Measurements from ENCODE around the gene FAM120C. TPM values are rescaled to one million over a fixed set of nuclear protein-coding genes. Genes with fewer than 3 reads are reported as not detected.

The FAM120C gene
- total RNA-seq, 4 donors from 2014 or later = 4.6 to 7.7 (median 6.8) TPM

DNA sequence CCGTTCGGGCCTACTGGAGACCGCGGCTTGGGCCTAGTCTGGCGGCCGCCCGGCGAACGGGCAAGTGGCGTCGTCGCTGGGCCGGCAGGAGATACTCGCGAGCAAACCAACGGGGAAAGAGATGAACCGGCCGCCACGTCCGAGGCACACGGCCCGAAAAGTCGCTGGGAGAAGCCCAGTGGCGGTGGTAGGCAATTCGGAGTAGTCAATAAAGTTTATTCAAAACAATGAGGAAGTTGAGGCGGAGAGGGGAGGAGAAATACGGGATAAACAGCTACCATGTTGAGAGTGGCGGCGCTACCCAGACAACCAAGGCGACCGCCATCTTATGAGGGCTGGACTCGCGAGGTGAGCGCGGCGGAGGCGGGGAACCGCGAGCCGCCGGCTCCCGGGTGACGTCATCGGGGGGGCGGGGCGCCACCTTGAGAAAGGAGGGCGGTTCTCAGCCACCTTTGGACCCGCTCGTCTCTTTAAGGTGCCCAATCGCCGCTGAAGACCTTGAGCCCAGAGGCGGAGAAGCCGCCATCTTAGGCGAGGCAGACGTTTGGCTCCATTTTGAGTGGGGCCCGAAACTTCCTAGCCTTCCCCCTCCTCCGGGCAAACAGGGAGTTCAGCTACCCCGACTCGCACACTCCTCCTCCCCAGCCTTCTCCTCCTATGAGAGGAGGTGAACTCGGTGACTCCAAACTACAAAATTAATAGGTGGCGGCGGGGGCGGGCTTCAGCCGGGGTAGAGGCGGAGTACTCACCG is 138.8 kb downstream of the FAM120C start, which contains the start of gene PHF8:
TSS of gene PHF8 (minus strand) at position 348 of the 751 bp plus-strand sequence. CDS start 1,745 bp downstream, outside the sequence.
- no peak for TF ChIP-seq POLR2A (IDR thresholded peaks at IDR 0.05)
- TF ChIP-seq, protein P1, sequence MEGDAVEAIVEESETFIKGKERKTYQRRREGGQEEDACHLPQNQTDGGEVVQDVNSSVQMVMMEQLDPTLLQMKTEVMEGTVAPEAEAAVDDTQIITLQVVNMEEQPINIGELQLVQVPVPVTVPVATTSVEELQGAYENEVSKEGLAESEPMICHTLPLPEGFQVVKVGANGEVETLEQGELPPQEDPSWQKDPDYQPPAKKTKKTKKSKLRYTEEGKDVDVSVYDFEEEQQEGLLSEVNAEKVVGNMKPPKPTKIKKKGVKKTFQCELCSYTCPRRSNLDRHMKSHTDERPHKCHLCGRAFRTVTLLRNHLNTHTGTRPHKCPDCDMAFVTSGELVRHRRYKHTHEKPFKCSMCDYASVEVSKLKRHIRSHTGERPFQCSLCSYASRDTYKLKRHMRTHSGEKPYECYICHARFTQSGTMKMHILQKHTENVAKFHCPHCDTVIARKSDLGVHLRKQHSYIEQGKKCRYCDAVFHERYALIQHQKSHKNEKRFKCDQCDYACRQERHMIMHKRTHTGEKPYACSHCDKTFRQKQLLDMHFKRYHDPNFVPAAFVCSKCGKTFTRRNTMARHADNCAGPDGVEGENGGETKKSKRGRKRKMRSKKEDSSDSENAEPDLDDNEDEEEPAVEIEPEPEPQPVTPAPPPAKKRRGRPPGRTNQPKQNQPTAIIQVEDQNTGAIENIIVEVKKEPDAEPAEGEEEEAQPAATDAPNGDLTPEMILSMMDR (IDR thresholded peaks at IDR 0.05) = peak in 1 of 4 experiments; percentile 6
- peak; percentile 77 for TF ChIP-seq POLR2AphosphoS5 (IDR thresholded peaks at IDR 0.05)
- Histone ChIP-seq H3K9me3 (no peaks in the 10 kb centered on the region), H3K36me3 (peaks cover 0 to 22% of the 10 kb centered on the region in 2 donors), H3K4me3 (peak within 1 kb of the TSS; percentile 68 to 73), H3K27me3 (no peaks in the 10 kb centered on the region), H3K4me1 (peaks cover 0 to 8% (median 0%) of the 10 kb centered on the region in 3 donors), H3K27ac (peak within 1 kb of the TSS; percentile 90 to 93 (median 92))
- peak; percentile 94 for ATAC-seq
- no CpG with 5 or more reads among the region's 66 CpGs for WGBS, 2 donors (ENCODE audit: low coverage in 1 of 2)

DNA sequence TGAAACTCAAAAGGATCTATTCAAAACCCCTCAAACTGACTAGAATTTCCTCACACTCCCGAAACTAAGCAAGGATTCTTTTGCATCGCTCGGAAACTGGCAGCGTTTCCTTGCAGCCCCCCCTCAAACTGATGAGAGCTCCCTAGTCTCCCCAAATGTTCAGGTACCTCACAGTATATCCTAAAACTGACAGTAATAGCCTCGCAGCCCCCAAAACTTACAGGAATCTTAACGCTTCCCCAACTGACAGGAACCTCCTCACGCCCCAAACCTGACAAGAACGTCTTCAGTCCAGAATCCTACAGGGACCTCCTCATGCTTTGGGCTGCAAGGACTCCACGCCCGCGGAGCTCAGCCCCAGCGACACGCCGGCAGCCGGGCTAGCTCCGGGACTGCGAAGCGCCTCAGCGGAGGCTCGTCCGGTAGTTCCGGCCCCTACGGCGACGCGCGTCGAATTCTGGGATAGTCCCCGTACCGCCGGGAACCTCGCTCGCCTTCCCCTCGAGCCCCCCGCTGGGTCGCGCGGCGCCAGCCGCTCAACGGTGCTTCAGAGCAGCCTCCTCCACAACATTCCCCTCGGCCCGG is 139.4 kb downstream of the FAM120C start:
- Histone ChIP-seq H3K36me3 (peaks cover 0 to 28% of the 10 kb centered on the region in 2 donors), H3K27ac (peak overlapping the region; percentile 90 to 93 (median 92)), H3K9me3 (no peaks in the 10 kb centered on the region), H3K27me3 (no peaks in the 10 kb centered on the region), H3K4me3 (peak overlapping the region; percentile 68 to 73), H3K4me1 (peaks cover 0 to 8% (median 0%) of the 10 kb centered on the region in 3 donors)
- peak; percentile 20 for ATAC-seq
- peak; percentile 12 to 20 for TF ChIP-seq POLR2A (IDR thresholded peaks at IDR 0.05)
- no peak for TF ChIP-seq POLR2AphosphoS5 (IDR thresholded peaks at IDR 0.05)
- TF ChIP-seq, protein P1 (IDR thresholded peaks at IDR 0.05) = no peak
- no peak for TF ChIP-seq EP300 (IDR thresholded peaks at IDR 0.05)
- 47% methylated on average over 9 of the region's 43 CpGs; no CpG with 5 or more reads in 1 of the 2 donors for WGBS, 2 donors (ENCODE audit: low coverage in 1 of 2)

DNA sequence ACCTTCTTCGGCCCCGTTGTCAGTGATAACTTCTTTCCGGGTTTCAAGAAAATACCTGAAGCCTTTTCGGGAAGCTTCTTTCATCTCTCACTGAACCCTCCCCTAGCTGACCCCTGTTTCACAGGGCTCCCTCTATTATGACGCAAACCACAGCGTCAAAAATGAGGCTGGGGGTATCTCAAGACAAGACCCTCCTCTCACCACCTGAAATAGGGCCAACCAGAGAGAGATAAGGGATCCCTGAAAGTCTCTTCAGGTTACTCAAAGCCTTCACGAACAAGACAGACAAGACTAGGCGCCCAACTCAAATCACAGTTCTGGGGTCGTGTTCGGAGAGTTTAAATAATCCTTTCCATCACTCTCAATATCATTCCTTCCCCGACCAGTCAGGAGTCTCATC is 140.0 kb downstream of the FAM120C start:
- no peak for TF ChIP-seq POLR2A (IDR thresholded peaks at IDR 0.05)
- TF ChIP-seq, protein P1 (IDR thresholded peaks at IDR 0.05) = peak in 1 of 4 experiments; percentile 1
- peak overlapping the region; percentile 90 to 93 (median 92) for H3K27ac ChIP-seq

DNA sequence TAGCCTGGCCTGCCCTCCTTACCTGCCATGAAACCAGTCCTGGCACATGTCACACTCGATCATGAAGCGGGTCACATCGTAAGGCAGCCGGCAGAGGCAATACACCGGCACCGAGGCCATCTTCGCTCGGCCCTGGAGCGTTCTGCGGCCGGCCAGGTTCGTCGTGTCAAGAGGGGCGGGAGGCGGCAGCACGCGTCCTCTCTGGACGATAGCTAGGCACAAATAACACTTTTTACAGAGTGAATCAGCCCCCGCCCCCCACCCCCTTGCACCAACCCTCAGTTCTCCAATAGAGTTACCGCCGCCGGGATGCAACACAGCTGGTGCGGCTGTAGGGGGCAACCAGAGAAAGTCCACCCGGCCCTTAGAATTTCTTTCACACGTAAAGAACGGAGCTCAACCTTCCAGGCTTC is 140.4 kb downstream of the FAM120C start:
- no peaks in the 10 kb centered on the region for H3K27me3 ChIP-seq
- no peaks in the 10 kb centered on the region for H3K9me3 ChIP-seq
- H3K4me1 ChIP-seq = peaks cover 0 to 8% (median 0%) of the 10 kb centered on the region in 3 donors
- H3K36me3 ChIP-seq = peaks cover 0 to 38% of the 10 kb centered on the region in 2 donors
- H3K4me3 ChIP-seq = peak overlapping the region; percentile 68 to 73
- peak overlapping the region in 3 of 4 donors; percentile 92 to 93 (median 92) for H3K27ac ChIP-seq
- 0 to 50% methylated on average over 1 to 19 of the region's 26 CpGs for WGBS, 2 donors (ENCODE audit: low coverage in 1 of 2)
- no peak for TF ChIP-seq POLR2A (IDR thresholded peaks at IDR 0.05)
- TF ChIP-seq, protein P1 (IDR thresholded peaks at IDR 0.05) = peak in 2 of 4 experiments; percentile 22 to 49
- ATAC-seq = peak; percentile 11

More for the DNA sequence above, 140.0 kb downstream of the FAM120C start:
- H3K4me3 ChIP-seq = peak overlapping the region; percentile 68 to 73
- H3K9me3 ChIP-seq = no peaks in the 10 kb centered on the region
- WGBS, 2 donors (ENCODE audit: low coverage in 1 of 2) = 0 to 66% methylated on average over 1 to 7 of the region's 11 CpGs
- peaks cover 0 to 8% (median 0%) of the 10 kb centered on the region in 3 donors for H3K4me1 ChIP-seq
- H3K36me3 ChIP-seq = peaks cover 0 to 33% of the 10 kb centered on the region in 2 donors
- no peak for ATAC-seq
- no peaks in the 10 kb centered on the region for H3K27me3 ChIP-seq

Data from gastroesophageal sphincter (tissue), 4 donors.